ENCODE data around the gene CTTNBP2.

CTTNBP2 gene

DNA sequence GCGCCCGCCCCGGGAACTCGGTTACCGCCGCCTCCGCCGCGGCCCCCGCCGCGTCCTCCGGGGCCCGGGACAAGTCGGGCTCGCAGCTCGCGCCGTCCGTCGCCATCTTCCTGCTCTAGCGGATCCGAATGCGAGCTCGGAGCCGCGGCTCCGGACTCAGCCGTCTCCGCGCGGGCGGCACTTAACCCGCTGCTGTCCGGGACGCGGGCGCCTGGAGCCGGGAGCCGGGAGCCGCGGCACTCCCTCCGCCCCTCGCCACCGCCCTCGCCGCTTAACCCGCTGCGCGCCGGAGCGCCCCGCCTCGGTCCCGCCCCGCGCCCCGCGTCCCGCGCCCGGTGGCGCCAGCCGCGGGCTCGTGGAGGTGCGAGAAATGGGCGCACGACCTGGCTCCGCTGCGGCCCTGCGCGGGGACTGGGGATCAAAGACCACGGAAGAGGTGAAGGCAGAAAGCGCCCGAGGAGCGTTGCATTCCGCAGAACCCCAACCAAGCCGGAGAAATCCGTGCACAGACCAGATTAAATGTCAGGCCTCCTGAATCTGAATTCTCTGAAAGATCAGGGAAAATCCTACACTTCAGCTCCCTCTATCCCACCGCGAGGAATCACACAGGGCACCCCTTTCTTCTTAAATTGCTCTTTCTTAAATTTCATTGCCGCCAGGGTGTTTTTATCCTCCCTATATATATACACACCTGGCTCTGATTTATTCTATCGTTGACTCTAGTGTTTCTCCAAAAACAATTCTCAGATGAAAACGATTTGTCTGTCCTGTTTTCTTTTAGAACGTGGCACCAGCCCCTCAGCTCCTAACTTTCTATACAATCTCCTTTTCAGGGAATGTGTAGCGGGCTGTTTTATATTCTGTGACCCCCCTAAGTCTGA, at the start of gene CTTNBP2:
Gene CTTNBP2 (minus strand): TSS at position 132 of the 881 bp plus-strand sequence. CDS start 26 bp downstream, at position 106.
- H3K4me3 ChIP-seq (ENCODE audit: control insufficient read depth, low read depth, low read length), result peak within 1 kb of the TSS; percentile 40
- TF ChIP-seq CTCF (conservative IDR thresholded peaks at IDR 0.05; ENCODE audit: control insufficient read depth, insufficient read depth, low read depth, low read length), result peak; percentile 12
- peak; percentile 41 for DNase-seq (ENCODE audit: low read depth)

DNA sequence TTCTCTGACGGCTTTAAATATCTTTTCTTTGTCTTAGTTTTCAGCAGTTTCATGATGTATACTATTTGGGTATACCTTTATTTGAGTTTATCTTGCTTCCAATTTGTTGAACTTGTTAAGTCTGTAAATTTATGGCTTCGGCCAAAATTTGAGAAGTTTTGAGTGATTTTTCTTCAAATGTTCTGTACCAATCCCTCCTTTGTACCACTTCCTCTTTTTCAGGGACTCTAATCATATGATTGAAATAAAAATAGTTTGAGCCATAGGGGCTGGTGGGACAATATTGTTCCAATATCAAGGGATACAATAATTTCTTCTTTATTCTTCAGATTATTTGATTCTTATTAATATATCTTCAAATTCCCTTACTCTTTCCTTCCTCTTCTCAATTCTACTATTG, 43.1 kb upstream of the CTTNBP2 start:
- DNase-seq (ENCODE audit: low read depth), result no peak
- H3K4me3 ChIP-seq (ENCODE audit: control insufficient read depth, low read depth, low read length), result no peak overlapping the region

GRCh38 chr7:117912421-117912820, 39.2 kb upstream of the CTTNBP2 start:
- H3K4me3 ChIP-seq (ENCODE audit: control insufficient read depth, low read depth, low read length), result no peak overlapping the region
- TF ChIP-seq CTCF (conservative IDR thresholded peaks at IDR 0.05; ENCODE audit: control insufficient read depth, insufficient read depth, low read depth, low read length), result no peak
- no peak for DNase-seq (ENCODE audit: low read depth)

More for the DNA sequence above, 43.1 kb upstream of the CTTNBP2 start:
- TF ChIP-seq CTCF (conservative IDR thresholded peaks at IDR 0.05; ENCODE audit: control insufficient read depth, insufficient read depth, low read depth, low read length), result no peak

DNA sequence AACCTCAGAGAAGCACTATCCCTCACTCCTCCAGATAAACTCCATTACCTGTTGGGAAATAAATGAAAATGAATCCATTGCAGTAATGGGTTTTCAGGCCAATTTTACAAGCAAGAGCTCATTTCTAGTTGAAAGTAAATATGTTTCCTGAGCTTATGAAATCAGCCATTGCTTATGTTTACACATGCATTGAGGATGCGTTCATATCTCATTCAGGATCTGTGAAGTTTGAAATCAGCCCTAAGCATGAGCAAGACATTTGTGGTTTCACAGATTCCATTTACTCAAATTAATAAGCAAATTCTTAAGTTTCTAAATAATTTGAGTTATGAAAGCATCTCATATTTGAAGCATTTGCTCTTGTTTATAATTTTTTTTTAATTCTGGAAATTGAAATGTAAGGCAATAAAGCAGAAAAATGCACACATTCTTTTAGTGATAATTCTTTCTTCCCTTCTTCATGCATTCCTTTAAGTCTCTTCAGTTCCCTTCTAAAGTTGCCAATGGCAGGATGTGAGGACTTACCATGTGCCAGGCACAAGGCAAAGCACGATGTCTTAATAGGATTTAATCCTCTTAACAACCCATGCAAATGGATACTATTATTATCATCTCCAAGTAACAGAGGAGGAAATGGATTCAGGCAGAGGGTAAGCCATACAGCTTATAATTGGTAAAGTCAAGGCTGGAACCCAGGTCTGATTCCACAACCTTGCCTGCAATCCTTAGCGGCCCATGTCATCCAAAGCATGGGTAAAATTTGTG, 35.0 kb upstream of the CTTNBP2 start:
- no peak for DNase-seq (ENCODE audit: low read depth)
- H3K4me3 ChIP-seq (ENCODE audit: control insufficient read depth, low read depth, low read length), result no peak overlapping the region
- TF ChIP-seq CTCF (conservative IDR thresholded peaks at IDR 0.05; ENCODE audit: control insufficient read depth, insufficient read depth, low read depth, low read length), result no peak

DNA sequence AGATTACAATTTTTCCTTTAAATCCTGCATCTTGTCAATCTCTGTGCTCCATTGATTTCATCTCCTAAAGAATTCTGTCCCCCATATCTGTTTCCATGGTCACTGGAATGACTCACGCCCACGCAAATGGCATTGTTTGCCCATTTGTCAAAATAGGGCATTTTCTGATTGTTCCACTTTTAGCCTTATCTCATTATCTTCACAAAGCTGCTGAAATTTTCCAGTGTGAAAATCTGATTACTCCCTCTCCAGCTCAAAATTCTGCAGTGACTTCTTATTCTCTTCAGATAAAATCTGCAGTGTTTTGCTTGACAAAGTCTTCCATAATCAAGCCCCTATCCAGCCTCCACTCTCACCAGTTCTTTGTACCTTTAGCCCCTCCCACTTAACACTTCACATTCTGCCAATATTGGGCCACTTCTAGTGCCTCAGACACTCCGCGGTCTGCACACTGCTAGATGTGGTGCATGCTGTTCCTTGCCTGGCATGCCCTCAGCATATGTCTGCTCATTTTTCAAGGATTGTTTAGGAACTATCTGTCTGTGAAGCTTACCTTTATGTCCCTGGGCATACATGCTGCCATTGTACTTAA, 33.9 kb upstream of the CTTNBP2 start:
- no peak for TF ChIP-seq CTCF (conservative IDR thresholded peaks at IDR 0.05; ENCODE audit: control insufficient read depth, insufficient read depth, low read depth, low read length)
- DNase-seq (ENCODE audit: low read depth), result no peak
- no peak overlapping the region for H3K4me3 ChIP-seq (ENCODE audit: control insufficient read depth, low read depth, low read length)

- TF ChIP-seq CTCF (conservative IDR thresholded peaks at IDR 0.05; ENCODE audit: control insufficient read depth, insufficient read depth, low read depth, low read length), result no peak
- no peak for DNase-seq (ENCODE audit: low read depth)
- H3K4me3 ChIP-seq (ENCODE audit: control insufficient read depth, low read depth, low read length), result no peak overlapping the region
Observed at GRCh38 chr7:117902314-117902889, 29.2 kb upstream of the CTTNBP2 start.
